HEK293T (cell line): Measurements from ENCODE around the gene CLIC5.

Source experiments
- CTCF ChIA-PET: fragments of 350-600 bp; formaldehyde crosslinking; extraction: SDS; loops from one replicate; lab custom pipeline; 2021; ENCODE audit warnings: antibody characterized with exemption, inconsistent platforms; lab: Yijun Ruan, JAX
- POLR2A ChIA-PET: fragments of 350-600 bp; formaldehyde crosslinking; extraction: SDS; loops from one replicate; lab custom pipeline; 2020; ENCODE audit warnings: antibody characterized with exemption, inconsistent platforms; lab: Yijun Ruan, JAX
- DNase-seq: peaks from one replicate; pipeline ENCODE4 v3.0.0; 2012; ENCODE audit warnings: mixed read lengths; ENCODE audit errors: extremely low spot score
- ARNT ChIP-seq: fragments of 450-650 bp; IDR thresholded peaks from 2 replicates; pipeline ENCODE4 v1.6.1; 2017; ENCODE audit warnings: mild to moderate bottlenecking
- BHLHE40 ChIP-seq: fragments of 450-650 bp; IDR thresholded peaks from 2 replicates; pipeline ENCODE4 v1.6.1; 2016; ENCODE audit warnings: mild to moderate bottlenecking, moderate library complexity, borderline replicate concordance
- CTBP1 ChIP-seq: fragments of 450-650 bp; IDR thresholded peaks from 2 replicates; pipeline ENCODE4 v1.6.1; 2016; ENCODE audit warnings: borderline replicate concordance
- ELF4 ChIP-seq: fragments of 450-650 bp; IDR thresholded peaks from 2 replicates; pipeline ENCODE4 v1.6.1; 2017; ENCODE audit warnings: antibody characterized with exemption
- FOXA1 ChIP-seq: fragments of 450-650 bp; IDR thresholded peaks from 2 replicates; pipeline ENCODE4 v1.6.1; 2016; ENCODE audit warnings: mild to moderate bottlenecking
- FOXK2 ChIP-seq: fragments of 450-650 bp; IDR thresholded peaks from 2 replicates; pipeline ENCODE4 v1.6.1; 2016; ENCODE audit warnings: mild to moderate bottlenecking
- FOXM1 ChIP-seq: fragments of 450-650 bp; IDR thresholded peaks from 2 replicates; pipeline ENCODE4 v1.6.1; 2017; ENCODE audit warnings: mild to moderate bottlenecking, borderline replicate concordance
- HDGF ChIP-seq: fragments of 450-650 bp; IDR thresholded peaks from 2 replicates; pipeline ENCODE4 v1.6.1; 2017; ENCODE audit warnings: antibody characterized with exemption, borderline replicate concordance
- L3MBTL2 ChIP-seq: fragments of 450-650 bp; conservative IDR thresholded peaks from 2 replicates; pipeline ENCODE4 v1.6.1; 2016; ENCODE audit warnings: mild to moderate bottlenecking
- LEF1 ChIP-seq: fragments of 450-650 bp; IDR thresholded peaks from 2 replicates; pipeline ENCODE4 v1.6.1; 2017; ENCODE audit warnings: mild to moderate bottlenecking, borderline replicate concordance
- NFRKB ChIP-seq: fragments of 450-650 bp; IDR thresholded peaks from 2 replicates; pipeline ENCODE4 v1.6.1; 2016; ENCODE audit warnings: mild to moderate bottlenecking, moderate library complexity
- PKNOX1 ChIP-seq: fragments of 450-650 bp; IDR thresholded peaks from 2 replicates; pipeline ENCODE4 v1.6.1; 2016
- SP1 ChIP-seq: fragments of 450-650 bp; IDR thresholded peaks from 2 replicates; pipeline ENCODE4 v1.6.1; 2017
- SUZ12 ChIP-seq: fragments of 450-650 bp; IDR thresholded peaks from 2 replicates; pipeline ENCODE4 v1.6.1; 2016; ENCODE audit warnings: mild to moderate bottlenecking
- TARDBP ChIP-seq: fragments of 450-650 bp; IDR thresholded peaks from 2 replicates; pipeline ENCODE4 v1.6.1; 2016
- ZNF384 ChIP-seq: fragments of 450-650 bp; IDR thresholded peaks from 2 replicates; pipeline ENCODE4 v1.6.1; 2016

The CLIC5 gene

GRCh38 chr6:46032110-46032998, 16.7 kb upstream of the CLIC5 start:
- ChIA-PET CTCF (no interaction called here), POLR2A (no interaction called here)
- TF ChIP-seq TARDBP, result no peak
- no peak for TF ChIP-seq NFRKB
- no peak for TF ChIP-seq L3MBTL2
- TF ChIP-seq FOXA1, result no peak
- TF ChIP-seq FOXK2, result no peak
- TF ChIP-seq BHLHE40, result no peak
- TF ChIP-seq ZNF384, result no peak
- TF ChIP-seq CTBP1, result no peak
- no peak for TF ChIP-seq HDGF
- no peak for TF ChIP-seq ELF4
- no peak for TF ChIP-seq SP1
- TF ChIP-seq ARNT, result no peak
- TF ChIP-seq PKNOX1, result no peak
- TF ChIP-seq FOXM1, result no peak
- TF ChIP-seq SUZ12, result no peak
- no peak for TF ChIP-seq LEF1
- no peak for DNase-seq

- no peak for DNase-seq
- no peak for TF ChIP-seq NFRKB
- no peak for TF ChIP-seq FOXK2
- TF ChIP-seq TARDBP, result no peak
- no peak for TF ChIP-seq HDGF
- no peak for TF ChIP-seq SUZ12
- no peak for TF ChIP-seq ARNT
- no peak for TF ChIP-seq FOXA1
- no peak for TF ChIP-seq L3MBTL2
- no peak for TF ChIP-seq FOXM1
- no peak for TF ChIP-seq LEF1
- no peak for TF ChIP-seq ELF4
- no peak for TF ChIP-seq CTBP1
- no peak for TF ChIP-seq PKNOX1
- ChIA-PET POLR2A (no interaction called here), CTCF (no interaction called here)
These were observed 13.9 kb upstream of the CLIC5 start for GRCh38 chr6:46029602-46030001.

GRCh38 chr6:46026307-46026706, 10.6 kb upstream of the CLIC5 start:
- no peak for TF ChIP-seq TARDBP
- TF ChIP-seq SP1, result no peak
- TF ChIP-seq HDGF, result no peak
- no peak for TF ChIP-seq FOXK2
- TF ChIP-seq FOXA1, result no peak
- TF ChIP-seq SUZ12, result no peak
- TF ChIP-seq ZNF384, result no peak
- no peak for TF ChIP-seq PKNOX1
- no peak for TF ChIP-seq ELF4
- no peak for TF ChIP-seq CTBP1
- TF ChIP-seq LEF1, result no peak
- TF ChIP-seq L3MBTL2, result no peak
- no peak for TF ChIP-seq FOXM1
- TF ChIP-seq ARNT, result no peak
- no peak for TF ChIP-seq NFRKB
- TF ChIP-seq BHLHE40, result no peak
- DNase-seq, result no peak
- CTCF ChIA-PET, result no interaction called here
- POLR2A ChIA-PET, result no interaction called here

GRCh38 chr6:46025573-46025972, 9.9 kb upstream of the CLIC5 start:
- ChIA-PET POLR2A (no interaction called here), CTCF (no interaction called here)
- DNase-seq, result no peak
- no peak for TF ChIP-seq ELF4
- TF ChIP-seq CTBP1, result no peak
- no peak for TF ChIP-seq LEF1
- no peak for TF ChIP-seq SUZ12
- no peak for TF ChIP-seq ARNT
- no peak for TF ChIP-seq L3MBTL2
- no peak for TF ChIP-seq SP1
- TF ChIP-seq FOXA1, result no peak
- no peak for TF ChIP-seq FOXK2
- TF ChIP-seq TARDBP, result no peak
- no peak for TF ChIP-seq NFRKB

- DNase-seq, result no peak
- ChIA-PET POLR2A (no interaction called here), CTCF (no interaction called here)
- TF ChIP-seq FOXM1, result no peak
- no peak for TF ChIP-seq NFRKB
- no peak for TF ChIP-seq BHLHE40
- TF ChIP-seq HDGF, result no peak
- no peak for TF ChIP-seq L3MBTL2
- no peak for TF ChIP-seq PKNOX1
- no peak for TF ChIP-seq ARNT
- no peak for TF ChIP-seq ELF4
These were observed 8.6 kb upstream of the CLIC5 start for GRCh38 chr6:46024124-46024769.
